CD4-positive, alpha-beta T cell treated with Interleukin-12 subunit alpha and Interleukin-12 subunit beta, for 1 hour (primary cell): Measurements from ENCODE around the gene IQSEC3.

Source experiments
- DNase-seq: peaks from one replicate; pipeline ENCODE4 v3.0.0-alpha.2; 2020

The IQSEC3 gene

DNA sequence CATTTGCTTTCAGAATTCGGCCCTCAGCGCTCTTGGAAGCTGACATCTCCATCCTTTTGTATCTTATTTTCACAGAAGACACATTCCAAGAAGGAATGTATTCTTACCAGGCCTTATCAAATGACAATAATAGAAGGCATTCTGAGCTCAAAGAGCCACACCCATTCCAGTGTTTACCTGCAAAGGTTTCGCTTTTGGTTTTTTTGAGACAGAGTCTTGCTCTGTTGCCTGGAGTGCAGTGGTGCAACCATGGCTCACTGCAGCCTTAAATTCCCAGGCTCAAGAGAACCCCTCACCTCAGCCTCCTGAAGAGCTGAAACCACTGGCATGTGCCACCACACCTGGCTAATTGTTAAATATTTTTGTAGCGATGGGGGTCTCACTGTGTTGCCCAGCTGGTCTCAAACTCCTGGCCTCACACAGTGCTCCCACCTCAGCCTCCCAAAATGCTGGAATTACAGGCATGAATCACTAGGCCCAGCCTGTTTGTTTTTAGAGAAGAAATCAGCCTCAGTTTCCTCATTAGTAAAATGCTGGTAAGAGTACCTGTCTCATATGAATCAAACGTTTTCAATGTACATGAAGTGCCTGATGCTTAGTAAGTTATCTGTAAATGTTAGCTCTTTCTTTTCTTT, 78.2 kb downstream of the IQSEC3 start:
- DNase-seq = no peak

DNA sequence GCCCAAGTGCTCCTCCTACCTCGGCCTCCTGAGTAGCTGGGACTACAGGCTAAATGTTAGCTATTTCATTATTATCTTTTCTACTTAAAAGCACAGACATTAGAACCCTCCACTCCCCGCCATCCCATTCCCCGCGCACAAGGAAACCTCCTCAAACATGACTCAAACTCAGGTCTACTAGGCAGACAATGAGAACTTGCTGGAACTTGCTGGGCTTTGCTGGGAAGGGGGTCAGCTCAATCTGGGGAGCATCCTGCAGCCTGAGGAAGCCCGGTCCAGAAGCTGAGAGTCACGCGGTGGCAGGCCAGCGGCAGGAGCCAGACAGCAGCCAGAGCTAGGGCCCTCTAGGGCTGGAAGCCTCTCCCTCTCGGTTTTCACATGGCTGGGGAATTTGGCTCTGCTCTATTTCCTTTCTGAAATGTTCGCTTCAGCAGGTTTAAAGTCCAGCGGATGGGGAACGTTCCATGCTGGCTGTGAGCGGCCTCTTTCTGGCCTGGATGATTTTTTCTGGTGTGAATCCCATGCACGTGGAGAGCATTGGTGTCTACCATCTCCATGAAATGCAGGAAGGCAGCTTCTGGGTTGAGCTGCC, 78.9 kb downstream of the IQSEC3 start:
- DNase-seq = no peak

DNA sequence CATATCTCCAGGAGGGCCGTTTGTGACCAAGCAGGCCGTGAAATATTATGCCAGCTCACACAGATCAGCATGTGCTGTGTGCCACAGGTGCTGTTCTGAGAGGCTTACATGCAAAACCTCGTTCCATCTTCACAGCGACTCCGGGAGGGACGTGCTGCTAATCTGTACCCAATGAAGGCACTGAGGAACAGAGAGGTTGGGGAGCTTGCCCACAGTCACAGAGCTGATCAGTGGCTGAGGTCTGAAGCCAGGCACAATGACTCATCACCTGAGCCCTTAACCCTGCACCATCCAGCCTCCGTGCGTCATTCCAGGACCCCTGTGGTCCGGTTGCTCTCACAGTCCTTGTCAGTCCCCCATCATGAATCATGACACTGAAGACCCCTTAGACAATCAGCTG, 80.7 kb downstream of the IQSEC3 start:
- DNase-seq = no peak

DNA sequence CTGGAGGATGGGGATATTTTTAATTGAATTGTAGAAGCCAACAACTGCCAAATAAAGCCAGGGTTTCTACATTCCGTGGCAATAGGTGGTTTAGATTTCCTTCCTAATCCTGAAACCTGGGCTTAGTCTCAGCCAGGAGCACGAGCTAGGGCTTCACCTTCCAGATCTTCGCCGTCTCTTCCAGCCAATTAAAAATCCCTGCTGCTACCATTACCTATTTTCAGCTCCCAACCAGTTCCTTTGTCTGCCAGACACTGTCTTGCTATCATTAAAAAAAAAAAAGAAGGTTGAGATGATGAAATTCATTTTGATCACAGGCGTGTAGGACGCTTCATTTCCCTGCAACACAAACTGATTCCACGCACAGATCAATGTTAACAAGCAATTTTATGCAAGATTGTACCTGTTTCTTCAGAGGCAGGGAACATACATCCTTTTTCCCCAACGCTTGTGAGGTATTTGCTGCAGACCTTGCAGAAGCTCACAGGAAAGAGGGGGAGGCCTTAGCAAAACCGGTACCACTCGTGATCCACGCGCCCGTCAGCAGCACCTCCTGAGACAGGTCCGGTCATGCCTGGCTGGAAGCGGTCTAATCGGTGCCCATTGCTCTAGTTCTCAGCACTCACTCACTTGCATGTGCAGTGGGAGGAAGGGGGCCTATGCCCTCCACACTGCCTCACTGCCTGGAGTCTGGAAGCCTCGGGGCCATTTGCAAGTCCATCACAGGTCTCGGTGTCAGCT, 82.3 kb downstream of the IQSEC3 start:
- no peak for DNase-seq

DNA sequence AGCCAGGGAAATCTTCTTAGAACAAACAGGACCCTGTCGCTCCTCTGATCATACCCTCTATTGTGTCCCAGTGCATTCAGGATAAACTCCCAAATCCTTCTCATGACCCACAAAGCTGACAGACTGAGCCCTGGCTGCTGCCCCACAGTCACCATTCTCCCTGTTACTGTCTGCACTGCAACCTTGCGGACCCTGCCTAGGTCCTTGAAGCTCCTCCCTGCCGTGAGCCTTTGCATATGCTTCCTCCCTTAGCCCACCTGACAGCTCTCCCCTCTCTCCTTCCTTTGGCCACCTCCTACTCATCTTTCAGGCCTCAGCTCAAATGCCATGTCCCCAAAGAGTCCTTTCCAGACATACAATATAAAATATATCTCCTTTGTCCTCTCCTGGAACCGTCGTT, 85.0 kb downstream of the IQSEC3 start:
- no peak for DNase-seq

DNA sequence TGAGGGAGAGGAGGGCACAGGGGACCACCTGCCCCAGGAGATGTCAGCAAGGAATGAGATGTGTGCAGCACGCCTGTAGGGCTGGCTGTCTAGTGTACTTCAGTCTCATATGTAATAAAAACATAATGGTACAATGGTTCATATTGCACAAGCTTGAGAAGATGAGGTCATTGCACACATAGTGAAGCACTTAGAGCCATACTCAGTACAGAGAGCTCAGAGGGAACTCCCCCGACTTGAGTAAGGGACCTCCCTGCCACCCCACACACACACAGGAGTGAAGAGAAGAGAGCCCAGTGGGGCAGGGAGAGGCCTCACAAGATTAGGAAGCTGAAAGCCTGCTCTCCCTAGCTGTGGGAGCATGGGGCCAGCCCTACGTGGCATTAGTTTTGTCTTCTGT, 85.9 kb downstream of the IQSEC3 start:
- DNase-seq = no peak

DNA sequence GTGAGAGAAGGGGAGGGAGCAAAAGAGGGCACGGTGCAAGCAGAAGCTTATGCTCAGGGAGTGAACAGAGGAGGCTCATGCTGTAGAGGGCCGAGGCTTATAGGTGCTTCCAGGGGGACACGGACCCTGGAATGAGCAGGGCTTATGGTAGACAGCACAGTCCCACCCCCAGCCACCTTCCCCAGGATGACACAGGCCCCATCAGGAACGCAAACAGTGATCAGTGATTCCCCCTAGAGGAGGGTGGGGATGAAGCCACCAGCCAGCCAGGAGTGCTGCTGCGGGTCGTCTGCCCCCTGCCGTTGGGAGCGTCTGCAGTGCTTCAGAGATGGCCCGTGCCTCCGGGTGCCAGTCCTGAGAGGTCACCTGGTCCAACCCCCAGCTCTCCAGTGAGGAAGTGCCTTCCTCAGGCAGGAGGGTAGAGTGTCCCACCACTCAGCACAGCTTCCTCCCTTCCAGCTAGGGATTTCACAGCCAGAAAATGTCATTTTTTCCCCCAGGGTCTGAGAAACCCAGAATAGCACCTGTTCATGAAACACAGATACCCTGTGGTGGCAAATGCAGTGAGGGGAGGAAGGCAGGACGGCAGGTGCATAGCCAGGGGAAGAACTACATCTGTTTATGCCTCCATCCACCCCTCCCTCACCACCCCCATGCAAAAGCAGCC, 86.6 kb downstream of the IQSEC3 start:
- peak; percentile 48 for DNase-seq

DNA sequence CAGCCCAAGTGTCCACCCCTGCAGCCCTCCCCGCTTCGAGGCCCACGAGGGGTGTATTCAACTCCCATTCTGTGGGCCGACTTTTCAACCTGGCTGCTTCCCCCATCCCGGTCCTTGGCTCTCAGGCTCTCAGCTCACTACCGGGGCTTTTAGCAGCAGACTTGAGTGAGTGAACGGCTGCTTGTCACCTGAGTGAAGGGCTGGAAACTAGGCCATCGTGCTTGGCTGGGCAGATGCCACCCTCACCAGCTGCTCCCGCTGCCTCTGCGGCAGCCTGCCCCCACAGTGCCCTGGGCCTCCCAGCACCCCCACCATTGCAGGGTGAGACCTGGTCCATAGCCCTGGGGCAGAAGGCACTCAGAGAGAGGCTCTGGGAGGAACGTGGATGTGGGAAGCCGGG, 87.5 kb downstream of the IQSEC3 start:
- no peak for DNase-seq

DNA sequence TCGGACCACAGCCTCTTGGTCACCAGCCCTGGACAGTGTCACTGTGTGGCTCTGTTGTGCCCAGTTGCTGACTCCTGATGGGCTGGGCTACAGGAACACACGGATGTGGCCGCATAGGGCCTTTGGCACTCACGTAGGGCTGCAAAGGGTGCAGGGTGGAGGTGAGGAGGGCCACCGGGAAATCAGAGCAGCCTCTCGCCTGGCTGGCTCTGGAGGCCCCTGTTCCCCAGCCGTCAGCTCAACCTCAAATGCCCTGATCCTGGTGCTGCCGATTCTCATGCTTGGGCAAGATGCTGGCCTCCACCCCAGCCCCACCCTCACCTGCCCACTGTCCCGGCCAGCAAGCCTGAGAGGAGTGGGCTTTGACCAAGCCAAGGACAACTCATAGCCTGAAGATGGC, 88.4 kb downstream of the IQSEC3 start:
- DNase-seq = no peak

DNA sequence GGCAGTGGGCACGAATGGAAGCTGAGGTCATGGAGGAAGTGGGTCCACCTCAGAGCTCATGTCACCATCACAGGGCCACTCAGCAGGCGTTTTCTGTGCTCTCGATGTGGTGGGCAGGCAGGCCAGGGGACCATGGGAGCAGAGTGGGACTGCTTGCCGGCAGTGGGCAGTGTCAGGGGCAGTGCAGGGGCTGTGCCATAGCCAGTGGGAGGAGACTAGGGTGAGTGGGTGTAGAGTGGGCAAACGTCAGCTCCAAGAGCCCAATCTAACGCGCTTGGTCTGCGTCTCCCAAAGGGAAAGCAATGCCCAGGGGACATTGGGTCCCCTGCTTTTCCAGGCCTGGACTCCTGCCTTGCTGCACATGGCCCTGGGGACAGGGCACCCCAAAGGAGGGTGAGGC, 89.1 kb downstream of the IQSEC3 start:
- DNase-seq = no peak

DNA sequence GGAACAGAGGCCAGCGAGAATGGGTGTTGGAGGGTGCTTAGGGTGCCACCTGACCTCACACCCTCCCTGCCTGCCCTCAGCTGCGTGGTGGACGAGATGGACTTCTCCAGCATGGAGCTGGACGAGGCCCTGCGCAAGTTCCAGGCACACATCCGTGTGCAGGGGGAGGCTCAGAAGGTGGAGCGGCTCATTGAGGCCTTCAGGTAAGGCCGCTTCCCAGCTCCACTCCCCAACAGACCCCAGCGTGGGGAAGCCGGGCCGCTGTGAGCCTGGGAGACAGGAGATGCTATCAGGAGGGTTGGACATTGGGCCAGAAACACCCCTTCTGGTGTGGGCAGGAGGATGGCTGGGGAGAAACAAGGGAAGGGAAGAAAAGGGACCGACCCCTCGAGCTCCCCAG, 90.4 kb downstream of the IQSEC3 start:
- DNase-seq = no peak

DNA sequence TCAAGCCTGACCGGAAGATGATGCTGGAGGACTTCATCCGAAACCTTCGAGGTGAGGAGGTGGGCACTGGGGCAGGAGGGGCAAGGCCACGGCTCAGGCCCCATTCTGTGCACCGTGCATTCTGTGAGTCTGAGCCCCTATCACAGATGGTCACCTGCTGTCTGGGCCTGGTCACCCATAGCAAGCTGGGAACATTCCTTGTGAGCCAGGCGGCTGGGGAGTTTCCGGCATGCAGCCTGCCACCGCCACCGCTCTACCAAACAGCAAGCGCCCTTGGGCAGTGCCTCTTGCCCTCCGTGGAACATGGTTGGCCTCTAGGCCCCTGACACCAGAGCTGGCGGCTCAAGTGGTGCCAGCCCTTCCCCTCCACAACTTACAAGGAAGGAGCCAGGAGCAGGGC, 91.1 kb downstream of the IQSEC3 start:
- DNase-seq = no peak

DNA sequence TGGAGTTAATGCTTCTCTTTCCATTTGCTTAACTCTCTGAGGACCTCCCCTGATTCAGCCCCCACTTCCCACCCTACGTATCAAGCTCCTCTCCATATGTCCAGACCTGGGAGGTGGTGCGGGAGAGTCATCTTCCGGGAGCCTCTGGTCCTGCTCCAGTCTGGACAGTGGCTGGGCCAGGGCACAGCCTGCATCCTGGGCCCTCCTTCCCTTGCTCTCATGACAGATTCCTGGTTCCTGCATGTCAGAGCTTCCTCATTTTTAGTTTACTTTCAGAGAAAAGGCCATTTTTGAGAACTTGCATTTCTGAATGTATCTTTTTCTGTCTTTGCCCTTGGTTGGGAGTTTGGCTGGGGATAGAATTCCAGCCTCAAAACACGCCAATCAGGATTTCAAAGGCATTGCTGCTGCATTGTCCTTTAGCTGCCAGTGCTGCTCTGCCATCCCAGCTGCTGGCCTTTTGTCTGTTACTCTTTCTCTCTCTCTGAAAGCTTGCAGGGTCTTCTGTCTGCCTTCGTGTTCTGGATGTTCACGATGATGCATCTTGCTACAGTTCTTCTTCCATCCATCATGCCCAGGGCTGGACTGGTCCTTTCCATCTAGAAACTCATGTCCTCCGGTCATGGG, 92.7 kb downstream of the IQSEC3 start:
- DNase-seq = no peak

DNA sequence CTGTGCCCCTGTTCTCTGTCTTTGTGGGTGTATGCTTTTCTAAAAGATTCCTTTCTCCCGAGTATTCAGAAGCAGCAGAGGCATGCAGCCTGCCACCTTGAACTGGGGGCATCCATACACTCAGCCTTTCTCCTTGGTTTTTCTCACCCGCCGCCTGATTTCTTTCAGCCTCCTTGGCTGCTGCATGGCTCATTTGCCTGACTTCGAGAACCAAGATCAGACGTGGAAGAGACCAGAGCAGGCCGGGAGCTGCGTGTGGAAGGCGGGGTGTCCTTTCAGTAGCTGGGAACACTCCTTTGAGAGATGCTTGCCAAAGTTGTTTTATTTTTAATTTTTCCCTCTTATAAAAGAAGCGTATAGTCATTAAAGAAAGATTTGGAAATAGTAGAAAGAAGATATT, 94.3 kb downstream of the IQSEC3 start:
- DNase-seq = no peak

DNA sequence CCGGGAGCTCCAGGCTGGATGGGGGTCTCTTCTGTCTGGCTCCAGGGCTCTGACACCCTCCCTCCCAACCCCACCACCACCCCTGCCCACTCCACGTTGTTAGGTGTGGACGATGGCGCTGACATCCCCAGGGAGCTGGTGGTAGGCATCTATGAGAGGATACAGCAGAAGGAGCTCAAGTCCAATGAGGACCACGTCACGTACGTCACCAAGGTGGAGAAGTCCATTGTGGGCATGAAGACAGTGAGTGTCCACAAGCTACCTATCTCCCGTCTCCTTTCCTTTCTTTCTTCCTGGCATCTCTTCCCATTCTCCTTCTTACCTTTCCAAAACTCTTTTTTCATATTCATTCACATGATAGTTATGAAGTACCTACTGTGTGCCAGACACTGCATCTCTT, 95.3 kb downstream of the IQSEC3 start:
- no peak for DNase-seq

DNA sequence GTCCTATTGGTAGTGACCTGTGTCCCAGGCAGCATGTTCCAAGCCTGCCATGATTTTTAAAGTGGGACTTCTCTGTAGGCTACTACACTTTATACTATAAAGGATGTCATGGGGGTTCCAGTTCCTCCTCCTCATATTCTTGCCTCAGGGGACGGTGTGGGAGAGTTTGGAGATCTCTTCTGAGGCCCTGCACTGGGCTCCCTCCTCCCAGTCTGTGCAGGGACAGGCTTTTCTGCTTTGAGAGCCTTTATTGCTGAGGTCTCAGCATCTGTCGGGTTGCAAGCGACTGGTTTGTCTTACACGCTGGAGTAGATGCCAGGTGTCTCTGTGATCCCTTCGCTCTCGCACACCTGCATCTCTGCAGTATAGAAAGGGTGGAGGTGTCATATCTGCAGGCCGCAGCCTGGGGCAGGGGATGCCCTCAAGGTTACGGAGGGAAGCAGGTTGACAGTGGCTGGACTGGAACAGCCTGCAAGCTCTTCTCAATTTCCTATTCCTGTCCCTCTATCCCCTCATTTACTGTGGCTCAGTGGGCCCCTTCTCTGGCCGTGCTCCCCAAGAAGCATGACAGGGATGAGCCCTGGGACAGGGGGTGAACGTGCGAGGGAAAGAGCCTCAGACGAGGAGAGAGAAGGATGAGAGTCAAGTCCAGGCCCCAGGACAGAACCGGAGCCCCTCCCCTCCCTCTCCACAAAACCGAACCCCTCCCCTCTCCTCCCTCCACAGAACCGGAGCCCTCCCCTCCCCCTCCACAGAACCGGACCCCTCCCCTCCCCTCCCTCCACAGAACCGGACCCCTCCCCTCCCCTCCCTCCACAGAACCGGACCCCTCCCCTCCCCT, 96.1 kb downstream of the IQSEC3 start:
- no peak for DNase-seq

DNA sequence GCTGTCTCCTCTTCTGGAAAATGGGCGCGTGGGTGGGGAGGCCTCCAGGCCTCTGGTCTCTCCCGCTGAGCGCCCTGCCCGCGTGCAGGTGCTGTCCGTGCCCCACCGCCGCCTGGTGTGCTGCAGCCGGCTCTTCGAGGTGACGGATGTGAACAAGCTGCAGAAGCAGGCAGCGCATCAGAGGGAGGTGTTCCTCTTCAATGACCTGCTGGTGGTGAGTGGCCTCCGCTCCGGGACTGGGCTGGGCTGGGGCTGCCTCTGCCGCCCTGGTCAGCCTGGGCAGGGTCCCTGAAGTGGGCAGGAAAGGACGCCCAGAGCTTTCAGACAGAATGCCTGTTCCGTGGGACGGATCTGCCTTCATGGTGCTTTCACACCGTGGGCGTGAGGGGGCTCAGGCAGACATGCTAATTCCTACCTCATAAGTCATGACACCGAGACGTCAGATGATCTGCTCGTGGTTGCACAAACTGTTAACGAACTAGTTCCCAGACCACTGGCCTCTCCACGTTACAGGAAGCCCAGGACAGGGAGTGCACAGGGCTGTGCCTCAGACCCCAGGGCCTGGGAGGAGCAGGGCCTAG, 96.9 kb downstream of the IQSEC3 start:
- DNase-seq = no peak

DNA sequence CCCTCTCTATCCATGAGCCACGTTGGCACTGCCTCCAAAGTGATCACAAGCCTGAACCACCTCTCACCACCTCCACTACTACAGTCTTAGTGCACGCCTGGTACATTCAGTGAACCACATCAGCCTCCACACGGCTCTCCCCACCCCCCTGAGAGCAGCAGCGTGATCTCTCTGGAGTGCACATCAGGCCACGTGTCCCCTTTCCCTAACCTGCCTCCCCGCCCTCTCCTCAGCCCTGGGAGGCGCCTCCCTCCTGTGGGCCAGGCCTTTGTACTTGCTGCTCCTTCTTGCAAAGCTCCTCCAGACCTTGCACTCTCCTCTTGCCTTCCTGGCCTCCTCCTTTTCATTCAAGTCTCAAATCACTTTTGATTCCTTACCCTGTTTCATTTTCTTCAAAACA, 97.6 kb downstream of the IQSEC3 start:
- no peak for DNase-seq

DNA sequence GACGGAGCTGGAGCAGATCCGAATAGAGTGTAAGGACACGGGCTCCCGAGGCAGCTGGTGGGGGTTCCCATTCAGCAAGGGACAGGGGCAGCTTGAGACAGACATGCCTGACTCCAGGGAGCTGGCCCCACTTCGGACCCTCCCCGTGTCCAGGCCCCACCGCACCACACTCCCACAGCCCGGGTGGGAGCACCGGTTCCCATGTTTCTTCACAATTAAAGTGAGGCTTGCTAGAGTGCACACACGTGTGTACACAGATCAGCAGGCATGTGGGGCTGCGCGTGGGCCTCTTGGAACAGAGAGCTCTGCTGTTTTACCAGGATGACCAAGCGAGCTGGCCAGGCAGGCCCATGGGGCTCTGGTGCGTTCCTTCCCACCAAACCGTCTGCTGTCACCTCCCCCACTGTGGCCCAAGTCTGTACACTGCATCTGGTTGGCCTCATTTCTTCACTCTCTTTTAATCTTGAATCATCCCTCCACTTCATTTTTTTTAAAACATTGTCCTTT, 99.3 kb downstream of the IQSEC3 start:
- DNase-seq = no peak

DNA sequence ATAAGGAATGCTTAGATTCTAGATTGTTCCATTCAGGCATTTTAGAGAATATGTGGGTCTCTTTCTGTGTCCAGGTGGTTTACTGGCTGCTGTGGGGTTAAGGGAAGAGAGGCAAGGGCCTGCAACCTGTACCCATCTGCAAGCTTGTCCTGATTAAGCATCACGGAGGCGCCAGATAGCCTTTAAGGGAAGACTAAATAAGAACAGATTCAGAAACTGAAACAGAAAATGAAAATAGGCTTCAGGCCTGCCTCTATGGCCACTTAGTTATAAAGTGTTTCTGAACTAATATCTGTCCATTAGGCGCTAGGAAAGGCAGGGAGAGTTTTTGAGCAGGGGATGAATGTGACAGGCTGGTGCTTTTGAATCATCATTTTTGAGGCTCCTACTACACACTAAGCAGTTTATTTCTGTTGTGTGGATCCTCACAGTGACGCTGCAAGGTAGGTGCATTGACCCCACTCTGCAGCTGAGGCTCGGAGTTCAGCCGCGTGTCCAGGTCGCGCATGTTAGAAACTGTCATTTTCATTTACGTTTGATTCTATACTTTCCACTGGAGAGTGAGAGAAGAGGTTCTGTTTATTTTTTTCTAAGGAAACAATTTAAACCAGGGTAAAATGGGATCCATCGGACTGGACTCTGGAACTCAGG, 100.0 kb downstream of the IQSEC3 start:
- no peak for DNase-seq

DNA sequence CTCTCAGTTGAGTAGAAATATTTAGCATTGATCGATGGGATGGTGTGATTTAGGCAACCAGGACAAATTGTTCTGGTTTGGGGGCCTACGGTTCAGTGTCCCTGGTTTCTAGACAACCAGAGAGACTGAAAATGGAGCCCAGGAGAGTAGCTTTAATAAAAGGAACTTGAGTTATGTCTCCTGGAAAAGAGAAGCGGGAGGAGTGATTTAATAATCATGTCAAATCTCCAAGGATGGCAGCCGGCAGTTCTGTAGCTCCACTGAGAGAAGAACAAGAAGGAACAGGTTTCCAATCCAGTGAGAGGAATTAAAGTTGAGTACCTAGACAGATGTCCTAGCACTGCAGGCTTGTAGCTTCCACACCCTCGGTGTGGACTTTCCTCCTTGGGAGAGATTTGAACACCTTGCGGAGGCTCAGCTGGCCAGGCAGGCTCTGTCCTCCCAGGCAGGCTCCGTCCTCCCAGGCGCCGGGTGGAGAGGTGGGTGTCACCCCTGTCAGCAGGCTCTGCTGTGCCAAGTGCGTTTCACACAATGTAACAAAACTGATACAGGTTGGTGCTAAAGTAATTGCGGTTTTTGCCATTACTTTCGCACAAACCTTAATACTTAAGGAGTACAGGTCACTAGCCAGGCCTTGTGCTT, 101.5 kb downstream of the IQSEC3 start:
- no peak for DNase-seq
